CD4-positive, alpha-beta T cell treated with Interleukin-6 for 4 hours (primary cell): ENCODE data around the gene LCORL.
"Not testable (repeated sequence)": the region's sequence is repeated elsewhere in the genome, so short reads cannot be mapped to it uniquely, and the experiment has no call there.

Experiments used
- DNase-seq: peaks from one replicate; pipeline ENCODE4 v3.0.0-alpha.2; 2020; ENCODE audit warnings: mixed read lengths

LCORL gene

DNA sequence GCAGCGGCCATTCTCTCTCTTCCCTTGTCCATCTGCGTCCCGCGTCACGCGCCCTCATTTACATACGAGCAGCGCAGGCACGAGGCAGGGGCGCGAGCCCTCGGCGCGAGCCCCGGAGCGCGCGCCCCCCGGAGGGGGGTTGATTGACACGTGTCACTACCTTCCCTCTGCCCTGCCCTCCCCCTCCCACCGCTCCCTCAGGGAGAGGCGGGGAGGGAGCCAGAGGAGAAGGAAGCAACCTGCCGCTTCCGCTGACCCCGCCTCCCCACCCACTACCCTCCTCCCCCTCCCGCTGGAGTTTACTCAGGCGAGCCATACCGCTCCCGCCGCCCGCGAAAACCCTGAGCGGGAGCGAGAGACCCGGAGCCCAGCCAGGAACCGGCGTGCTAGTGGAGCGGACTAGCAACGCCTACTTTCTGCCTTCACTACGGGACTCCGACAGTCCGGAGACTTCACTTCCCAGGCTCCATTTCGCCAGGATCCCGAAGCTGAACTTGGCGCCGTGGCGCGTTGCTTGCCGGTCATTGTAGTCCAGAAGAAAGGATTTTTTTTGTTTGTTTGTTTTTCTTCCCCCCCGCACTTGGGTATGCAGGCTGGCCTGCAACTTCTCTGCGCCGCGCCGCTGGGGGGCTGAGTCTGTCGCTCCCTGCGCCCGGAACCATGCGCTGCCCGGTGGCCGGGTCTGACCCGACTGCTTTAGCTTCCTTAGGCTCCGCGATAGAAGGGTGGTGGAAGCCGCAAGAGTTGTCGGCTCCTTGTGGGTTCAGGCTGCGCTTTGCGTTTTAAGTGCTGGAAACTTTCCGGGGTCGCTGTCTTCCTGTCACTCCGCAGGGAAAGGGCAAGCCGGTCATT is at the start of gene LCORL:
Gene LCORL (minus strand): TSS at position 36 of the 852 bp plus-strand sequence. CDS start 4 bp downstream, at position 32.
- peak; percentile 91 for DNase-seq

DNA sequence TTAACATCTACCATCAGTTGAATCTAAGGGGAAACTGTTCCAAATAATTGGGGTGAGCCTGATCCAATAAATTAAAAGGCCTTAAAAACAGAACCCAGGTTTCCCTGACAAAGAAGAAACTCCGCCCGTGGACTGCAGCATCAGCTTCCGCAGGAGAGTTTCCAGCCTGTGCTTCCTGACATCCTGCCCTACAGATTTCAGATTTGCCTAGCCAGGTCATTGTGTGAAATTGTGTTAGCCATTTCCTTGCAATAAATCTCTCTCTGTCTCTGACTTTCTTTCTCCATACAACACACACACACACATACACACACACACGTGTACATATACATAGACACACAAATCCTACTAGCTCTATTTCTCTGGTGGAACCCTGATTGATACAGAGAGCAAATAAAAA is 48.3 kb upstream of the LCORL start:
- DNase-seq: no peak

DNA sequence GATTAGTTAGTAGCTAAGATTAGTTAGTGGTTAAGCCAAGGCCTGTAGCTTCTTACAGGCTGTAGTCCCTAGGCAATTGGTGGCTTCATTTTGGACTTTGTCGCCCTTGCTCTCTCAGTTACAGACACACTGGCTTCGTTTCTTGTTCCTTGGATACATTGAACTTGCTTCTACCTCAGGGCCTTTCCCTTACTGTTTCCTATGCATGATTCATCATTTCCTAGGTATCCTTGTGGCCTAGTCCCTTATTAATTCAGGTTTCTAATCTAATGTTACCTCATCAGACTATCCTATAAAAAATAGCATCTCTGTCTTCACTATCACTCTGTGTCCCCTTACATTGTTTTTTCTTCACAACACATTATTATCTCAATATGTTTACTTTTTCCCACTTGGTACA is 45.5 kb upstream of the LCORL start:
- DNase-seq: no peak

DNA sequence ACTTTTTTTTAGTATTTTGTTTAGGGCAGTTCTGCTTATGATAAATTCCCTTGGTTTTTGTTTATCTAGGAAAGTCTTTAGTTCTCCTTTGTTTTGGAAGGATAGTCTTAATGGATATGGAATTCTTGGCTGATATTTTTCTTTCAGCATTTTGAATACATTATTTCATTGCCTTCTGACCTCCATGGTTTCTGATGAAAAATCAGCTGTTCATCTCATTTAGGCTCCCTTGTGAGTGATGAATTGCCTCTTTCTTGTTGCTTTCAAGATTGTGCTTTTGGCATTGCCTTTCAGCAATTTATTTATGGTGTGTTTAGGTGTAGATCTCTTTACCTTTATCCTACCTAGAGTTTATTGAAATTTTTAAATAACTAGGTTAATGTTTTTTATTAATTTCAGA is 41.5 kb upstream of the LCORL start:
- DNase-seq: no peak

DNA sequence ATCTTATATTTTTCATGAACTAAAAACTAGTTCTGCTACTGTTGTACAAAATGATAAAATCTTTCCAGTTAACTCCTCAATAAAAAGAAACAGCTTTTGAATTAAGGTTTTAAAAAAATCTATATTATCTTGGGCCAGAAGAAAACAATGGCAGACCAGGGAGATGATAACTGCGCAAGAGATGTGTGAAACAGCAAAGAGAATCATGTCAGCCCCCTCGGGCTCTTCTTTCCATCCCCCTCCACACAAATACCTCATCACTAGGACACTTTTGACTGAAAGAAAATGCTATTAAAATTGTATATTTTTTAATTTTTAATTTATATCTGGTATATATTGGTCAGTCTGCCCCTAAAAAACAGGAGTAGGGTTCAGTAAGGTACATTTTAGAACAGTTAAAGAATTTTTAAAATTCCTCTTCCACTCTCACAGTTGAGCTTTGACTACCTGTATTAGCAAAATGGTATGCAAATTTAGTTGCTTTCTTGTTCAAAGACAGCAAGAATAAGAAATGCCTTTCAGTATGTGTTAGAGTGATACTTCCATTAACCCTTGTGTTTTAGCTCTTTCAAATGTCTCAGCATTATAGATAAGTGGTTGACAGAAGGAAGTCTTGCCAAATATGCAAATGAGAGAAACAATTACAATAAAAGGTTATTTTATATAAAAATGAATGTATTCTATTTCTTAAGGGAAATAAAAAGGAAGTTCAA is 36.4 kb upstream of the LCORL start:
- no peak for DNase-seq

DNA sequence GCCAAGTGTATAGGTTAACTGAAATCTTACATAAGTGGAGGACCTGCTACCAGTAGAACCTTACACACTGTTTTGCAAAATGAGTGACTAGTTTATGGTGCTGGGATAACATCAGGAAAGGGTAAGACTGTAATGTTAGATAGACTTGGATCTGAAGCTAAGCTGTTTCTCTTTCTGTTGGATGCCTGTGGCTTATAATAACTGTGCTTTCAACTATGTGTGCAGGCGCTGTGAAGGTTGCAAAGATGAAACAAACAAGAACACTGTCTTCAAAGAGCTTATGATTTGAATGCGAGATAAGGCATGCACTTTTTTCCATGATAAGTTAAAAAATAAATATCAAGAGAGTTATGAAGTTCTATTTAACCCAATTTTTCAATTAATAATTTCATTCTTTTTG is 34.5 kb upstream of the LCORL start:
- no peak for DNase-seq

DNA sequence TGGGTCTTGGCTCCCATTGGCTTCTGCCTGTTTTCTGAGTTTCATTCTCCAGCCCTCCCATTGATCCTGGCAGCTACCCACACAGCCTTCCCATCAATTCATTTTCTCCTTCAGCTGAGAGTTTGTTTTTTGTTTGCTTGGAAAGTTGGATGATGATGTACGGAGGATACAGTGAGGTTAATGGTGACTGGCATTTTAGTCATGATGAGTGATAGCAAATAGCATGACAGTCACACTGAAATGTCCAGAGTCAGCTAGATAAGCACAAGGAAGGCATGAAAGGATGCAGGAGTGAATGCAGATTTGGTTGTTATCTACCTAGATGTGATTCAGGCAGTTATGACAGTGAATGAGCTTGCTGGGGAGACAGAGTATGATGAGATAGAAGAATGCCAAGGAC is 30.6 kb upstream of the LCORL start:
- no peak for DNase-seq

DNA sequence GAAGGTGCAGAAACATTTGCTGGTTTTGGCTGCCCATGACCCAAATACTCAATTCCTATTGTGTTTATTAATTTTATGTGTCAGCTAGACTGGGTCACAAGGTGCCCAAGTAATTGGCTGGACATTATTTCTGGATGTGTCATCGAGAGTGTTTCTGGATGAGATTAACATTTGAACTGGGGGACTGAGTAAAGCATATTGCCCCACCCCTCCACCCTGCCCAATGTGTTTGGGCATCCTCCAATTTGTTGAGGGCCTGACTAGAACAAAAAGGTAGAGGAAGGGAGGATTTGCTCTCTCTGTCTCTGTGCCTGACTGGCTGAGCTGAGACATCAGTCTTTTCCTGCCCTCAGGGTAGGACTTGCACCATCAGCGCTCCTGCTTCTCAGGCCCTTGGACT is 29.7 kb upstream of the LCORL start:
- DNase-seq: no peak

DNA sequence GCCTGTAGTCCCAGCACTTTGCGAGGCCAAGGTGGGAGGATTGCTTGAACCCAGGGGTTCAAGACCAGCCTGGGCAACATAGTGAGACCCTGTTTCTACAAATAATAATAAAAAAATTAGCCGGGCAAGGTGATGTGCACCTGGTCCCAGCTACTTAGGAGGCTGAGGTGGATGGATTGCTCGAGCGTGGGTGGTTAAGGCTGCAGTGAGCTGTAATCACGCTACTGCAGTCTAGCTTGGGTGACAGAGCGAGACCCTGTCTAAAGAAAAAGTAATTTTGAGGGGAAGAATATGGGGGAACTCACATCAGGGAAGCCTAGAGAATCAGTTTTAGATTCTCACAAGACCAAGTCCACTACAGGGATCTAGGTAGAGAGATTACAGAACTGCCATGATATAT is 28.9 kb upstream of the LCORL start:
- no peak for DNase-seq

DNA sequence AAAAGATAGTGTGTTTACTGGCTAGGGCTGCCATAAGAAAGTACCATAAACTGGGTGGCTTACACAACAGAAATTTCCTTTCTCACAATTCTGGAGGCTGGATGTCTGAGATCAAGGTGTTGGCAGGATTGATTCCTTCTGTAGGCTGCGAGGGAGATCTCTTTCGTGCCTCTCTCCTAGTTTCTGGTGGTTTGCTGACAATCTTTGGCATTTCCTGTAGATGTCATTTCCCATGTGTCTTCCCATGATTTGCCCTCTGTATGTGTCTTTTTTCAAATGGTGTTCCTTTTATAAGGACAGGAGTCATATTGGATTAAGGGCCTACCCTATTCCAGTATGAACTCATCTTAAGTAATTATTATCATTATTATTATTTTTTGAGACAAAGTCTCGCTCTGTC is 27.9 kb upstream of the LCORL start:
- no peak for DNase-seq

DNA sequence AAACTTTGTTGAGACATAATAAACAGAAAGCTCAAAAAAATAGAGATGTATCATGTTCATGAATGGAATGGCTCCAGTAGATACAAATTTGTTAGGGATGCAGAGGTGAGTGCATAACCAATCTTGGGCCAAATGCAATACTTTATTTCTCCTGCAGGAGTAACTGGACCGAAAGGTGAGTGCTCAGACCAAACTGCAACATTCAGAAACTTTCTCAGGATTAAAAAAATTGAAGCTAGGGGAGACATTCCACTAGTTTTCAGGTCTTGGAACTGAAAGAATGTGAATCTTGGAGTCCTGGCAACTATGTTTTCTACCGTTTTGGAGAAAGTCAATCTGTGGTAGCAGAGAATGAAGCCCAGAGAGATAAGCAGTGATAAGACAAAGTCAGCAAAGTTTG is 21.2 kb upstream of the LCORL start:
- no peak for DNase-seq

DNA sequence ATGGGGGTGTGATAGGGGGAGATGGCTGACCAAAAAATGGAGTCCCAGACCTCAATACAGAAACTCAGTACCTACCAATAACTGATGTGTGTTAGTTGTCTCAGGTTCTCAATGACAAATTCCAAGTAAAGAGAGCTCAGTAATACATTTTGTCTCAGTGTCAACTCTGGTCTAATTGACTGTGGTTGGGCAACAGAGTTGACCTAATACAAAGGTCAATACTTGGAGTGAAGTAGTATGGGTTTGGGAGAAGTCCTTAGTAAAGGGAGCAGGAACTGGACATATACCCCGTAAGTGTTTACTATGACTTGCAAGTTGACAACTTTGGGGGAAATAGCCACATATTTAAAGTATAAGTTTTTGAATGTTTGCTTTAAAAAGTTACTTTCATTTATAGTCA is 20.5 kb upstream of the LCORL start:
- DNase-seq: no peak

DNA sequence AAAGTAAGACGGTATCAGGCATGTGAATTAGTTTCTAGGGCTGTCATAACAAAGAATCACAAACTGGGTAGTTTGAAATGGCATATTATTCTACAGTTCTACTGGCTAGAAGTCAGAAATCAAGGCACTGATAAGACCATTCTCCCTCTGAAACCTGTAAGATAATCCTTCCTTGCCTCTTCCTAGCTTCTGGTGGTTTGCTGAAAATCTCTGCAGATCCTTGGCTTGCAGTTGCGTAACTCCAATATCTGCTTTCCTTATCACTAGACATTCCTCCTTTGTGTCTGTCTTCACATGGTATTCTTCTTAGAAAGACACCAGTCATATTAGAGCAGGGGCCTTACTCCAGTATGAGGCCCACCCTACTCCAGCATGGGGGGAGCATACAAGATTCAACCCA is 19.6 kb upstream of the LCORL start:
- no peak for DNase-seq

DNA sequence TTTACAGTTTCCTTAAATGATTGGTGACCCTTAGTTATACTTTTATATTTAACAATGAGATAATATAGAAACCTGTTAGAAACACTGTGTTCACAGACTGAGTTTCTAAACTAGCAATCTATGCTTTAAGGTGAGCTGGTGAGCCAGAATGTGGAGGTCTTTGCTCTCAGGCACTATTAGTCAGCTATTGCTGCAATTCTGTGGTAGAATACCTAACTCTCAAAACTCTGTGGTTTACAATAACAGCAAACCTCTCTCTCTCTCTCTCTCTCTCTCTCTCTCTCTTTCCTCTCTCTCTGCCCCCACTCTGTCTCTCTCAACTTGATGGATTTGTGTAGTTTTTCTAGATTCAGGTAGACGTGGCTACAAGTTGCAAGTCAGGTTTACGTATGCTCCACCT is 17.6 kb upstream of the LCORL start:
- no peak for DNase-seq

DNA sequence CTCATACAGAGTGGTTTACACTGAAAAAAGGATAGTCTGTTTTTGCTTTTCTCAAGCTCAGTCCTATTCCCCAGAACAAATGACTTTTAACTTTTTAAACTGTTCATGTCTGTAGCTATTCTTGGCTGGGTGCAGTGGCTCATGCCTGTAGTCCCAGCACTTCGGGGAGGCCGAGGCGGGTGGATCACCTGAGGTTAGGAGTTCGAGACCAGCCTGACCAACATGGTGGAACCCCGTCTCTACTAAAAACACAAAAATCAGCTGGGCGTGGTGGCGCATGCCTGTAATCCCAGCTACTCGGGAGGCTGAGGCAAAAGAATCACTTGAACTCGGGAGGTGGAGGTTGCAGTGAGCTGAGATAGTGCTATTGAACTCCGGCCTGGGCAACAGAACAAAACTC is 14.8 kb upstream of the LCORL start:
- not testable (repeated sequence) for DNase-seq

DNA sequence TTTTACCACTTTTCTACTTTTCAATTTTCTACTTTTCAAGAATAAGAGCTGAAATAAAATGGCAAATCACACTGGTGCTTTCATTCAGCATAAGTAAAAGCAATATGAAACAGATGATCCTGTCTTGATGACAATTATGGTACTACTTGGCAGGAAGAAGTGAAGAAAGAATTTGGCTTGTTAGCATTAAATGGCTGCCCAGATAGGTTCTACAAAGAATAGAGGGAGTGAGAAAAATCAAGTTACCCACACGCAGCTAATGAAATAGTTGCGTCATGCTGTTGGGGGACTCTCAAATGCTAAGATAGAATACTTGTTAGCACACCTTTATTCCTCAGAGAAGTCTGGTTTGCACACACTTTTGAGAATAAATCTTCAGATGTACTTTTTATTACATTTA is 12.5 kb upstream of the LCORL start:
- DNase-seq: no peak

DNA sequence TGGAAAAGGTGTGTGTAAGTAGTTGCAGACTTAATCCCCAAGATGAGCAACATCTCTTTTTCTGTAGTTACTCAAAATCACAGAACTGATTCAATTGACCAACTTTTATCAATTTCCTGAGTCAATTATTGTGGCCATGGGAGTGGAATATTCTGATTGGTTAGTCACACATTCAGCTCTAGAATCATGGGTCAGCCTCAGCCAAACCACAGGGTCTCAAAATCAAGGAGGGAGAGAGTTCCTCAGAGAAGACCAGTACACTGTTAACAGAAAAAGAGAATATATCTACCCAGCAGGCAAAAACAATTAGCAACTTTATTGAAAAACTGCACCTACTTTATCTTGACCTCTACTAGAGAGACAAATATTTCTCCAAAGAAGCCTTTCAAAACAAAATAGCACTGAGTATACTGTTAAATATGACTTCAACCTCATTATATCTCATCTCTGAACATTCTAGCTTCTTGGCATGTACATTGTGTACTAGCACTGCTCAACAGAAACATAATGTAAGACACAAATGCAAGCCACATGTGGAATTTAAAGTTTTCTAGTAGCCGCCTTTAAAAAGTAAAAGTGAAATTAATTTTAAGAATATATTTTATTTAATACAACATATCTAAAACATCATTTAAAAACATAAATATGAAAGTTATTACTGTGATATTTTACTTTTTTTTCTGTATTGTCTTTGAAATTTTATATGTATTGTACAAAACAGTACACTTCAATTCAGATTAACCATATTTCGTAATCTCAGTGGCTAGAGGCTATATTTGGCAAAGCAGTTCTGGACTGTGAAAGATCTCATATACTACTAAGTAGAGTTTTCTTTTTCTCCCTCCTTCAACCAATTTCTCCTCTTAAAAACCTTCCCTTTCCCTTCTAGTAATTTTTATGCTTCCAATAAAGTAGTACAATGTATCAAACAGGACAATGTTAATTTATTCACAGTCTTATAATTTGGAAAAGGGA is 11.8 kb upstream of the LCORL start:
- no peak for DNase-seq

DNA sequence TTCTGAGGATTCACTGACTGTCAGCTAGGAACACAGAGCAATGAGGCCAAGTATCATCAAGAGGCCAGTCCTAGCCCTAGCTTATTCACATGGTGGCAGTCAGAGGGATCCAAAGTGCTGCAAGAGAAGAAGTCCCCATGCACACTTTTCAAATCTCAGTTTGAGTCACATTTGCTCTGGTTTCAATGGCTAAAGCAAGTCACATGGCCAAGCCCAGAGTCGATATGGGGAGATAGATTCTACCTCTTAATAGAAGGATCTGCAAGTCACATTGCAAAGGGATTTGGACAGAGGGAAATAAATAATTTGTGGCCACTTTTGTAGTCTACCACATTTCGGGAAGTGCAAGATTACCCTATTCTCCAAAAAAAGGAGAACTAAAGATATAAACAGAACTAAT is 3.7 kb upstream of the LCORL start:
- no peak for DNase-seq

DNA sequence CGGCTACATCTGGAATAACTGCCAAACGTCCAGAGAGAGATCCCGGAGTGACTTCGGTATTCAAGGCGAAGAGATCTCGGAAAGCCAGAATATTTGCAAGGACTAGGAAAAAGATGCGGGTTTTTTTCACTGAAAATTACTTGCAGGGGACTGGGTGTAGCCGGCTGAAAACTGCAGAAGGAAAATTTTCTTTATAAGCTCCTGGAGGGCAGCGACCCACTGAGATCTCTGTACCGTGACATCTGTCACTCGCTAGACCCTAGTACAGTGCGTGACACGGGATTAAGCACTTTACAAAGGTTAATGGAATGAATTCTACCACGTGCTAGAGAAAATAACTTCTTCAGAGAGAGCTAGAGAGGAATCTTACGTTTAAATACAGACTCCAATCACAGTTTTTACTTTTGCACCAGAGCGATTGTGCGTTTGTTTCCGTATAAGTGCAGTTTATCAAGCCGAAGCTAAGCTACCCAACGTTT is 1.1 kb upstream of the LCORL start:
- DNase-seq: no peak

DNA sequence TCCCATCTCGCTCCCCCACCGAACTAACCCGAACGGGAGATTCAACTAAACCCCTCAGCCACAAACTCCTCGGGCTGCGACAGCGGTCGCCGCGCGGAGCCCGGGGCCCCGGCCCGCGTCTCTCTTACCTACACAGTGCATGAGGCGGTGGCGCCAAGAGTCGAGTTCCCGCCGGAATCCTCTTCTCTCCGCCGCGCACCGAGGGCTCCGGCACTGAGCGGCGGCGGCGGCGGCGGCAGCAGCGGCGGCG is 160 bp downstream of the LCORL start:
- no peak for DNase-seq

DNA sequence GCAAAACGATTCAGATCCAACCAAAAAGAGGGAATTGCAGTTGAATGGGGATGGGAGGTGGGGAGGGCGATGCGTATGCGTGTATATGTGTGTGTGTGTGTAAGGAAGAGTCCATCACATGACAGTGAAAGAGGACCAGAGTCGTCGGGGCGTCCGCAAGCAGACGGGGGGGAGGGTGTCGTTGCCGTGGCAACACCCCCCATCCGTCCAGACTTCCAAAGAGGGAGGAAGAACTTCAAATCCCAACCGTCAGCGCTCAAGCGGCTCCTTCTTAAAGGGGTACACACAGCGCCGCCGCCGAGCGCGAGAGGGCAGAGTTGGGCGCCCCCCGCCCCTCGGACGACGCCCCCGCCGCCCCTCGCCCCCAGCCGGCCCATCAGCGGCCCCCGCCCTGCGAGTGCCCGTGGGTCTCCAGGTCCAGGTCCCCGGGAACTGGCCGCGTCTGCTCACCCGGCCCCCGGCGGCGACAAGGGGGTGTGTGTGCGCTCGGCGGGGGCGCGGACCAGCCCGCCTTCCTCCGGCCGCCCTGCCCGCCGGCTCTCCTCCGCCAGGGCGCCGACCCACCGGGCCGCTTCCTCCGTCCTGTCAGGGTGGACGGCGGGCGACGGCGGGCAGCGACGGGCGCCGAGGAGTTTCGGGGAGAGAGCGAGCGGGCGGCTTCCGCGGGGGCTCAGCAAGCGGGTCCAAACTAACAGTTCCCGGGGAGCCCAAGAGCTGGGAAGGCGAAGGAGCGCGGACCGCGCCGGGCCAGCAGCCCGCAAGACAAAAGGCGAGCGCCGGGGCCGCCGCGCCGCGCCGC is 685 bp downstream of the LCORL start:
- peak; percentile 47 for DNase-seq

DNA sequence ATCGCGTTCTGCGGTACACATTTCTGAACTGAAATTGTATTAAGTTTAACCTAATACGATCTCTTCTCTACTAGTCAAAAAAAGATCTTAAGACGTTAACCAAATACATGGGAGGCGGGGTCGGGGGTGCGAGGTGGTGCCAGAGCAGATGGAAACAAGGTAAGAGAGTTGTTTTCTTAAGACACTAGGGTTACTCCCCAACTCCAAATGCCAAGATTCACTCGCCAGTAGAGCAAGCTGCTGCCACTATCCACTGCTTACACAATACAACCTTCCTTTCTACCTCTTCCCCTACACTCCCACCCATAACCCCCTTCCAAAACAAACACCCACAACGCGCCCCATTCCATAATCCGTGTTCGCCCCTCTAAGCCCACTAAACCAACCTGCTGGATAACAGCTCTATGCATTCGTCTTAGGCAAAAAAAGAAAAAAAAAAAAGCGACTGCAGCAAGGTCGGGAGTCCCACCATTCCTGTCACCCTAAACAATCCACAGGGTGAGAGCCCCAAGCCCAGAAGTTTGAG is 1.3 kb downstream of the LCORL start:
- DNase-seq: peak; percentile 28
